IMR-90 (cell line): ENCODE data around the gene COL11A2. TPM values are rescaled to one million over a fixed set of nuclear protein-coding genes. Genes with fewer than 3 reads are reported as not detected.

Experiments
- ATAC-seq: fragments of 200-7000 bp; cut with Tn5 transposase; 2 replicates; pipeline ENCODE4 v1.9.1; 2020; ENCODE audit warnings: low read depth, mild to moderate bottlenecking, moderate library complexity
- BruUV-seq: library from RNA; stranded (reverse); fragments of 400-500 nt; replicated peaks from 2 replicates; lab custom pipeline; 2021; lab: Mats Ljungman, UMichigan
- CTCF ChIA-PET: fragments of 300-600 bp; formaldehyde crosslinking; extraction: SDS; loops from one replicate; lab custom pipeline; 2021; ENCODE audit warnings: antibody characterized with exemption; lab: Yijun Ruan, JAX
- POLR2A ChIA-PET: fragments of 300-600 bp; sonication (Branson Sonifier 250); formaldehyde crosslinking; loops from one replicate; lab custom pipeline; 2022; ENCODE audit warnings: antibody characterized with exemption; ENCODE audit not compliant: unreplicated experiment; lab: Charles Lee
- DNase-seq: peaks from one replicate; pipeline ENCODE4 v3.0.0; 2013
- H2AFZ ChIP-seq: replicated peaks from 2 replicates; pipeline ENCODE3; 2013; ENCODE audit warnings: low read length, mild to moderate bottlenecking; ENCODE audit not compliant: poor library complexity
- H2AK5ac ChIP-seq: 2 replicates; pipeline ENCODE4 v1.6.1; 2013; ENCODE audit warnings: low read depth, low read length, inconsistent platforms
- H2AK9ac ChIP-seq: replicated peaks from 2 replicates; pipeline ENCODE3; 2013; ENCODE audit warnings: mild to moderate bottlenecking, low read depth, low read length, moderate library complexity; ENCODE audit not compliant: poor library complexity
- H2BK120ac ChIP-seq: 2 replicates; pipeline ENCODE4 v1.6.1; 2013; ENCODE audit warnings: low read depth, low read length, inconsistent platforms
- H2BK15ac ChIP-seq: 3 replicates; pipeline ENCODE4 v1.6.1; 2013; ENCODE audit warnings: low read depth, low read length, inconsistent platforms
- H2BK20ac ChIP-seq: 2 replicates; pipeline ENCODE4 v1.6.1; 2013; ENCODE audit warnings: low read depth, mild to moderate bottlenecking, inconsistent platforms, low read length, moderate library complexity
- H2BK5ac ChIP-seq: 2 replicates; pipeline ENCODE4 v1.6.1; 2013; ENCODE audit warnings: mild to moderate bottlenecking, low read depth, low read length, inconsistent platforms; ENCODE audit not compliant: poor library complexity, severe bottlenecking
- H3K14ac ChIP-seq: replicated peaks from 2 replicates; pipeline ENCODE4 v1.6.1; 2013; ENCODE audit warnings: low read depth, low read length, inconsistent platforms
- H3K18ac ChIP-seq: 2 replicates; pipeline ENCODE4 v1.6.1; 2013; ENCODE audit warnings: low read depth, low read length, control low read depth
- H3K23ac ChIP-seq: 2 replicates; pipeline ENCODE4 v1.6.1; 2013; ENCODE audit warnings: low read depth, low read length, inconsistent platforms
- H3K27ac ChIP-seq: 2 replicates; pipeline ENCODE4 v1.5.1; 2013; ENCODE audit warnings: mild to moderate bottlenecking, control low read depth, low read length; ENCODE audit not compliant: insufficient read depth
- H3K27me3 ChIP-seq: 2 replicates; pipeline ENCODE4 v1.6.1; 2013; ENCODE audit warnings: low read length; ENCODE audit not compliant: control insufficient read depth, insufficient read depth
- H3K36me3 ChIP-seq: 2 replicates; pipeline ENCODE4 v1.6.1; 2013; ENCODE audit warnings: low read length, mixed read lengths; ENCODE audit not compliant: control insufficient read depth, insufficient read depth
- H3K4ac ChIP-seq: 2 replicates; pipeline ENCODE4 v1.6.1; 2013; ENCODE audit warnings: low read depth, low read length, inconsistent platforms
- H3K4me1 ChIP-seq: 2 replicates; pipeline ENCODE4 v1.6.1; 2013; ENCODE audit warnings: low read length, mixed read lengths; ENCODE audit not compliant: control insufficient read depth, insufficient read depth
- H3K4me2 ChIP-seq: 2 replicates; pipeline ENCODE4 v1.6.1; 2013; ENCODE audit warnings: low read depth, mild to moderate bottlenecking, control low read depth, low read length, moderate library complexity
- H3K4me3 ChIP-seq: 2 replicates; pipeline ENCODE4 v1.5.1; 2013; ENCODE audit warnings: low read depth, mild to moderate bottlenecking, control low read depth, low read length, moderate library complexity; ENCODE audit not compliant: insufficient read depth
- H3K56ac ChIP-seq: 2 replicates; pipeline ENCODE4 v1.6.1; 2013; ENCODE audit warnings: low read length, inconsistent platforms; ENCODE audit not compliant: insufficient read depth; ENCODE audit errors: extremely low read depth
- H3K79me1 ChIP-seq, 2 experiments: 2 replicates each; pipeline ENCODE4 v1.6.1; 2013; ENCODE audit warnings: low read length in 2 of 2, inconsistent platforms in 1 of 2, low read depth in 1 of 2
- H3K9ac ChIP-seq: 2 replicates; pipeline ENCODE4 v1.6.1; 2013; ENCODE audit warnings: low read depth, low read length, control low read depth
- H3K9me1 ChIP-seq: 2 replicates; pipeline ENCODE4 v1.6.1; 2013; ENCODE audit warnings: low read length, inconsistent platforms; ENCODE audit not compliant: insufficient read depth
- H3K9me3 ChIP-seq: 2 replicates; pipeline ENCODE4 v1.6.1; 2013; ENCODE audit warnings: low read length; ENCODE audit not compliant: control insufficient read depth, insufficient read depth
- H4K20me1 ChIP-seq: 2 replicates; pipeline ENCODE4 v1.6.1; 2013; ENCODE audit warnings: low read length, inconsistent platforms; ENCODE audit not compliant: insufficient read depth
- H4K5ac ChIP-seq: 2 replicates; pipeline ENCODE4 v1.6.1; 2013; ENCODE audit warnings: mild to moderate bottlenecking, low read depth, low read length, control low read depth
- H4K8ac ChIP-seq, 2 experiments: 2 replicates each; pipeline ENCODE4 v1.6.1; 2013; ENCODE audit warnings: low read depth in 2 of 2, low read length in 2 of 2, control low read depth in 1 of 2, inconsistent platforms in 1 of 2
- H4K91ac ChIP-seq: 2 replicates; pipeline ENCODE4 v1.6.1; 2013; ENCODE audit warnings: low read depth, low read length, inconsistent platforms; ENCODE audit not compliant: insufficient read depth
- BHLHE40 ChIP-seq: fragments of 150-350 bp; IDR thresholded peaks from 2 replicates; pipeline ENCODE4 v1.6.1; 2016; ENCODE audit warnings: mild to moderate bottlenecking, low read depth, low read length
- MAZ ChIP-seq: IDR thresholded peaks from 2 replicates; pipeline ENCODE4 v1.6.1; 2012; ENCODE audit warnings: low read depth, mild to moderate bottlenecking, low read length, improper control_type of control experiment, moderate library complexity, borderline replicate concordance
- NFE2L2 ChIP-seq: fragments of 150-350 bp; IDR thresholded peaks from 2 replicates; pipeline ENCODE4 v1.6.1; 2016; ENCODE audit warnings: low read depth, mild to moderate bottlenecking, low read length
- WGBS, 2 experiments: methylation state at CpG; one replicate each; pipeline versions ENCODE4 v1.1.5 to v1.1.7; 2013; ENCODE audit warnings: missing lambda C conversion rate in 2 of 2; ENCODE audit not compliant: insufficient read length in 1 of 2; ENCODE audit errors: extremely low coverage in 2 of 2; 5-methylcytosine and 5-hydroxymethylcytosine counted together
- dilution Hi-C: fragments of 300-500 bp; cut with HindIII; formaldehyde crosslinking; loops from one replicate; pipeline ENCODE4 v1.14.3; 2018; ENCODE audit warnings: low sequenced_read_pairs; ENCODE audit not compliant: unreplicated experiment
- in situ Hi-C: fragments of 300-500 bp; cut with MboI; formaldehyde crosslinking; loops from 3 replicates; pipeline ENCODE4 v1.14.3; 2019; ENCODE audit warnings: low sequenced_read_pairs, inconsistent platforms, mixed read lengths
- intact Hi-C: fragments of 100-400 bp; cut with micrococcal nuclease; formaldehyde crosslinking; loops from 2 replicates; pipeline ENCODE4 v1.10.0; 2022
- polyA plus RNA-seq, 3 experiments: library from polyadenylated mRNA; depleted of rRNA; stranded (reverse); fragments of >200 nt; gene quantifications; 2 replicates each; pipeline ENCODE4 v1.2.3, GENCODE V29; 2012; ENCODE audit warnings: low replicate concordance in 1 of 3
- total RNA-seq: library from RNA; depleted of rRNA; stranded (reverse); fragments of >200 nt; gene quantifications from 2 replicates; pipeline ENCODE4 v1.2.3, GENCODE V29; 2012

The COL11A2 gene
- total and polyA plus RNA-seq, 2 of the 4 experiments (the other 2 are of a cell fraction): under 0.01 to 0.38 TPM

- TF ChIP-seq BHLHE40 (0 out of 2 replicates have a peak, but pooled peaks have one; percentile 8), MAZ (peak; percentile 29; the same call in 1 of the 2 replicates), NFE2L2 (no peak)
- no peak overlapping the region for H2BK5ac ChIP-seq
- no TSS peak for BruUV-seq
- DNase-seq (no peak), ATAC-seq (peak; percentile 33)
- peak overlapping the region; percentile 85 for H3K4me2 ChIP-seq
- H3K14ac ChIP-seq: no peak overlapping the region
- peaks cover 30% of the 10 kb centered on the region for H3K36me3 ChIP-seq
- no peak overlapping the region; the same call in 1 of the 2 replicates for H3K4ac ChIP-seq
- H3K27ac ChIP-seq: no peak overlapping the region; the same call in 1 of the 2 replicates
- CTCF ChIA-PET: no interaction called here
- no peak overlapping the region for H2BK20ac ChIP-seq
- peaks cover 4% of the 10 kb centered on the region for H3K9me1 ChIP-seq
- no peak overlapping the region for H2BK120ac ChIP-seq
- H2BK15ac ChIP-seq: no peak overlapping the region
- peaks cover 8 to 28% of the 10 kb centered on the region in 2 experiments; a peak in 3 of 4 replicates for H3K79me1 ChIP-seq
- H3K27me3 ChIP-seq: peaks cover 41% of the 10 kb centered on the region
- no peak overlapping the region for H3K56ac ChIP-seq
- dilution Hi-C loops (no loop called here), in situ Hi-C loops (no loop called here), intact Hi-C loops (no loop called here)
- peak overlapping the region; percentile 55 for H3K9ac ChIP-seq
- no peak overlapping the region; the same call in 1 of the 2 replicates for H3K18ac ChIP-seq
- peaks cover 4% of the 10 kb centered on the region; the same call in 1 of the 2 replicates for H3K4me1 ChIP-seq
- peak overlapping the region; percentile 42 for H2AK9ac ChIP-seq
- peaks cover 17% of the 10 kb centered on the region; the same call in 1 of the 2 replicates for H4K20me1 ChIP-seq
- no peaks in the 10 kb centered on the region for H3K9me3 ChIP-seq
- H3K4me3 ChIP-seq: peak overlapping the region; percentile 43
- 4% methylated on average over 10 of the region's 72 CpGs; no CpG with 5 or more reads in 1 of the 2 experiments for WGBS, 2 experiments
- POLR2A ChIA-PET: no interaction called here
- H2AK5ac ChIP-seq: no peak overlapping the region
- H4K91ac ChIP-seq: no peak overlapping the region
- no peak overlapping the region for H3K23ac ChIP-seq
- H4K8ac ChIP-seq: no peak overlapping the region
- H2AFZ ChIP-seq: peak overlapping the region; percentile 51
- no peak overlapping the region for H4K5ac ChIP-seq
Observed at GRCh38 chr6:33192671-33193602, 670 bp upstream of the COL11A2 start.
